KMS-11 (cell line): ENCODE results near the gene DNAAF3.
"Not testable (repeated sequence)": the region's sequence is repeated elsewhere in the genome, so short reads cannot be mapped to it uniquely, and the experiment has no call there.

ENCODE experiments used
- H2AFZ ChIP-seq: fragments of 200-600 bp; sonication (generic); 2 replicates; pipeline ENCODE4 v1.6.1; 2016; ENCODE audit warnings: antibody characterized with exemption, mixed run types, low read depth
- H3K27ac ChIP-seq: fragments of 200-600 bp; sonication (generic); 2 replicates; pipeline ENCODE4 v1.6.1; 2016; ENCODE audit warnings: mild to moderate bottlenecking, mixed run types
- H3K27me3 ChIP-seq: fragments of 200-600 bp; sonication (generic); 2 replicates; pipeline ENCODE4 v1.6.1; 2017; ENCODE audit warnings: mild to moderate bottlenecking, low read depth, mixed run types, moderate library complexity; ENCODE audit not compliant: insufficient read depth
- H3K36me3 ChIP-seq: fragments of 200-600 bp; sonication (generic); 2 replicates; pipeline ENCODE4 v1.6.1; 2017; ENCODE audit warnings: mild to moderate bottlenecking, mixed run types; ENCODE audit not compliant: insufficient read depth
- H3K4me1 ChIP-seq: fragments of 200-600 bp; sonication (generic); 2 replicates; pipeline ENCODE4 v1.6.1; 2016; ENCODE audit warnings: mild to moderate bottlenecking, low read depth, mixed run types; ENCODE audit not compliant: poor library complexity, severe bottlenecking
- H3K4me2 ChIP-seq: fragments of 200-600 bp; sonication (generic); 2 replicates; pipeline ENCODE4 v1.7.0; 2016; ENCODE audit warnings: mild to moderate bottlenecking, mixed run types
- H3K4me3 ChIP-seq: fragments of 200-600 bp; sonication (generic); IDR thresholded peaks from 2 replicates; pipeline ENCODE4 v1.6.1; 2017; ENCODE audit warnings: low read depth, low read length, mixed read lengths; ENCODE audit not compliant: insufficient read depth
- H3K79me2 ChIP-seq: fragments of 200-600 bp; sonication (generic); 2 replicates; pipeline ENCODE4 v1.6.1; 2016; ENCODE audit warnings: low read depth, mixed run types; ENCODE audit not compliant: insufficient read depth
- H3K9ac ChIP-seq: fragments of 200-600 bp; sonication (generic); 2 replicates; pipeline ENCODE4 v1.6.1; 2016; ENCODE audit warnings: mild to moderate bottlenecking, mixed run types
- H4K20me1 ChIP-seq: fragments of 200-600 bp; sonication (generic); 2 replicates; pipeline ENCODE4 v1.6.1; 2016; ENCODE audit warnings: mild to moderate bottlenecking, mixed run types; ENCODE audit not compliant: insufficient read depth
- CTCF ChIP-seq: fragments of 200-600 bp; sonication (generic); conservative IDR thresholded peaks from 2 replicates; pipeline ENCODE4 v1.6.1; 2017; ENCODE audit warnings: low read depth, mild to moderate bottlenecking, antibody characterized with exemption, low read length, moderate library complexity, mixed read lengths

DNAAF3 gene

GRCh38 chr19:55208880-55209692 is 42.7 kb upstream of the DNAAF3 start, which contains the start of gene PTPRH:
Gene PTPRH (minus strand): TSS chr19:55209501. CDS start chr19:55209433, 68 bp downstream.
- no peaks in the 10 kb centered on the region for H3K36me3 ChIP-seq
- no peak for TF ChIP-seq CTCF
- no peak within 1 kb of the TSS for H3K27ac ChIP-seq
- no peaks in the 10 kb centered on the region for H3K79me2 ChIP-seq
- H3K4me3 ChIP-seq, result no peak within 1 kb of the TSS
- H3K4me1 ChIP-seq, result no peaks in the 10 kb centered on the region
- H3K4me2 ChIP-seq, result no peak within 1 kb of the TSS
- H3K9ac ChIP-seq, result no peak within 1 kb of the TSS
- H2AFZ ChIP-seq, result no peak within 1 kb of the TSS
- peaks cover 65% of the 10 kb centered on the region for H3K27me3 ChIP-seq
- no peaks in the 10 kb centered on the region for H4K20me1 ChIP-seq

GRCh38 chr19:55206664-55207500 is 40.5 kb upstream of the DNAAF3 start:
- H3K4me3 ChIP-seq, result no peak overlapping the region
- no peak overlapping the region for H3K9ac ChIP-seq
- H3K4me2 ChIP-seq, result no peak overlapping the region
- no peaks in the 10 kb centered on the region for H4K20me1 ChIP-seq
- H3K79me2 ChIP-seq, result no peaks in the 10 kb centered on the region
- no peaks in the 10 kb centered on the region for H3K36me3 ChIP-seq
- peaks cover 76% of the 10 kb centered on the region for H3K27me3 ChIP-seq
- no peak for TF ChIP-seq CTCF
- no peak overlapping the region for H2AFZ ChIP-seq
- no peak overlapping the region for H3K27ac ChIP-seq
- no peaks in the 10 kb centered on the region for H3K4me1 ChIP-seq

GRCh38 chr19:55202199-55202598 is 35.8 kb upstream of the DNAAF3 start:
- H3K79me2 ChIP-seq, H4K20me1 ChIP-seq, H3K27ac ChIP-seq, H3K4me1 ChIP-seq, H3K9ac ChIP-seq, H2AFZ ChIP-seq, H3K4me2 ChIP-seq, H3K4me3 ChIP-seq, H3K36me3 ChIP-seq: not testable (repeated sequence)
- H3K27me3 ChIP-seq, result peaks cover 95% of the 10 kb centered on the region

- Histone ChIP-seq H2AFZ (no peak overlapping the region), H3K4me2 (no peak overlapping the region), H3K27me3 (peaks cover 96% of the 10 kb centered on the region), H3K9ac (no peak overlapping the region), H3K36me3 (no peaks in the 10 kb centered on the region), H3K27ac (no peak overlapping the region), H3K4me1 (no peaks in the 10 kb centered on the region), H3K4me3 (no peak overlapping the region), H4K20me1 (no peaks in the 10 kb centered on the region), H3K79me2 (no peaks in the 10 kb centered on the region)
- TF ChIP-seq CTCF, result no peak
Measured at GRCh38 chr19:55199620-55200204, 33.3 kb upstream of the DNAAF3 start.
